Ascending aorta (tissue), 2 donors: ENCODE data around the gene GPR143. TPM values are rescaled to one million over a fixed set of nuclear protein-coding genes. Genes with fewer than 3 reads are reported as not detected.

Experiments
- DNase-seq, 2 donors: peaks; one replicate each; pipeline ENCODE4 v3.0.0-alpha.2; 2019; ENCODE audit warnings: low spot score in 2 of 2
- H3K27ac ChIP-seq, 2 donors: fragments of 200-600 bp; sonication (generic); one replicate each; pipeline ENCODE4 v1.5.1; 2016 to 2017; ENCODE audit warnings: mild to moderate bottlenecking in 1 of 2
- H3K27me3 ChIP-seq: fragments of 200-600 bp; sonication (generic); one replicate; pipeline ENCODE4 v1.5.1; 2017
- H3K36me3 ChIP-seq, 2 donors: fragments of 200-600 bp; sonication (generic); one replicate each; pipeline ENCODE4 v1.5.1; 2016
- H3K4me1 ChIP-seq, 2 donors: fragments of 200-600 bp; sonication (generic); one replicate each; pipeline ENCODE4 v1.5.1; 2016 to 2017; ENCODE audit warnings: mild to moderate bottlenecking in 1 of 2
- H3K4me3 ChIP-seq, 2 donors: fragments of 200-600 bp; sonication (generic); one replicate each; pipeline ENCODE4 v1.5.1; 2016 to 2017; ENCODE audit warnings: mild to moderate bottlenecking in 1 of 2
- H3K9me3 ChIP-seq, 2 donors: fragments of 200-600 bp; sonication (generic); one replicate each; pipeline ENCODE4 v1.5.1; 2016
- CTCF ChIP-seq, 3 experiments: fragments of 200-600 bp in 2 of 3; fragments of 450-650 bp in 1 of 3; sonication (generic) in 2 of 3; IDR thresholded peaks; one replicate each; pipeline ENCODE4 v1.5.1; 2016 to 2019; ENCODE audit warnings: antibody characterized with exemption in 3 of 3, mild to moderate bottlenecking in 1 of 3, moderate library complexity in 1 of 3
- intact Hi-C: fragments of 100-400 bp; cut with DNase I; formaldehyde crosslinking; loops from one replicate; pipeline ENCODE4 v1.15.1; 2023
- total RNA-seq: library from RNA; depleted of rRNA; stranded (reverse); fragments of >200 nt; gene quantifications from one replicate; pipeline ENCODE4 v1.1.0, GENCODE V29; 2016

GPR143 gene
- total RNA-seq, 1 donor from 2014 or later, result not detected

DNA sequence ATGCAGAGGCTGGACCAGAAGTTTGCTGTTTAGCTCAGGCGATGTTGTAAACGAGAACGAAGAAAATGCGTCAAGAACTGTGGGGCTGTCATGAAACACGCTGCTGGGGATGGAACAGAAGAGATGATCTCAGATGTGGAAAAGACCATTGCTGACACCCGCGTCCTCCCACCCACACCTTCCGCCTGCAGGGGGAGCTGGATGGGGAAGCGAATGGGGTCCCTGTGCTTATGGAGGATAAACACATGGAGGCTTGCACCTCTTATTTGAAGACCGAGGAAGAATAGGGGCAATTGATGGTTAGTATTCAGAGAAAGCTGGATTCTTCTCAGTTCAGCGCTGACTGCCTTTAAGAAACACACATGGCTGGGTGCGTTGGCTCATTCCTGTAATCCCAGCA lies 63.9 kb downstream of the GPR143 start:
- Histone ChIP-seq H3K27me3 (no peaks in the 10 kb centered on the region), H3K36me3 (peaks cover 22 to 68% of the 10 kb centered on the region in 2 donors), H3K27ac (no peak overlapping the region), H3K4me3 (no peak overlapping the region), H3K9me3 (peaks cover 0 to 6% of the 10 kb centered on the region in 2 donors), H3K4me1 (no peaks in the 10 kb centered on the region)
- DNase-seq, result no peak
- intact Hi-C loops, result loop anchor here (10.0 kb wide), 1 partner anchor 957 kb away; no protein-coding TSS in a partner anchor
- TF ChIP-seq CTCF (IDR thresholded peaks at IDR 0.05), result no peak

GRCh38 chrX:9700555-9700954 lies 65.1 kb downstream of the GPR143 start:
- Histone ChIP-seq H3K36me3 (peaks cover 22 to 70% of the 10 kb centered on the region in 2 donors), H3K27me3 (no peaks in the 10 kb centered on the region), H3K4me3 (no peak overlapping the region), H3K4me1 (no peaks in the 10 kb centered on the region), H3K9me3 (peaks cover 0 to 6% of the 10 kb centered on the region in 2 donors), H3K27ac (no peak overlapping the region)
- intact Hi-C loops, result loop anchor here (10.0 kb wide), 1 partner anchor 956 kb away; no protein-coding TSS in a partner anchor
- TF ChIP-seq CTCF (IDR thresholded peaks at IDR 0.05), result no peak
- no peak for DNase-seq

DNA sequence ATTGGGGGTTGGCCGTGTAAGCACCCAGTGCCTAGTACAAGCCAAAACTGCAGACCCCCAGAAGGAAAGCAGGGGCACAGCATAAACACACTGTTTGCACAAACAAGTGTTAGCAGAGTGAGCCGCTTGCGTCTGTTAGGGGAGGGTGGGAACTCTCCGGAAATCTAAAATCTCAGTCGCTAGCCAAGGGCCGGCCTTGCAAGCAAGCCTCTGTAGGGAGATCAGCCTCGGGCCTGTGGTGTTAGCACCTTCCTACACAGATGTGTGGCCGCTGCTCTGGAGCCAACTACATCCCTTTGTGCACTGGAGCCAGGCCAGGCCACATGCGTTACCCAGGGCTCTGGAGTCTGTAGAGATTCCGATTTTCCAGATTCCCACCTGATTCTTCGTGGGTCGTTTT lies 67.1 kb downstream of the GPR143 start:
- Histone ChIP-seq H3K9me3 (no peaks in the 10 kb centered on the region), H3K36me3 (peaks cover 24 to 59% of the 10 kb centered on the region in 2 donors), H3K27ac (no peak overlapping the region), H3K27me3 (no peaks in the 10 kb centered on the region), H3K4me1 (no peaks in the 10 kb centered on the region), H3K4me3 (no peak overlapping the region)
- no peak for TF ChIP-seq CTCF (IDR thresholded peaks at IDR 0.05)
- no peak for DNase-seq
- intact Hi-C loops, result no loop called here

DNA sequence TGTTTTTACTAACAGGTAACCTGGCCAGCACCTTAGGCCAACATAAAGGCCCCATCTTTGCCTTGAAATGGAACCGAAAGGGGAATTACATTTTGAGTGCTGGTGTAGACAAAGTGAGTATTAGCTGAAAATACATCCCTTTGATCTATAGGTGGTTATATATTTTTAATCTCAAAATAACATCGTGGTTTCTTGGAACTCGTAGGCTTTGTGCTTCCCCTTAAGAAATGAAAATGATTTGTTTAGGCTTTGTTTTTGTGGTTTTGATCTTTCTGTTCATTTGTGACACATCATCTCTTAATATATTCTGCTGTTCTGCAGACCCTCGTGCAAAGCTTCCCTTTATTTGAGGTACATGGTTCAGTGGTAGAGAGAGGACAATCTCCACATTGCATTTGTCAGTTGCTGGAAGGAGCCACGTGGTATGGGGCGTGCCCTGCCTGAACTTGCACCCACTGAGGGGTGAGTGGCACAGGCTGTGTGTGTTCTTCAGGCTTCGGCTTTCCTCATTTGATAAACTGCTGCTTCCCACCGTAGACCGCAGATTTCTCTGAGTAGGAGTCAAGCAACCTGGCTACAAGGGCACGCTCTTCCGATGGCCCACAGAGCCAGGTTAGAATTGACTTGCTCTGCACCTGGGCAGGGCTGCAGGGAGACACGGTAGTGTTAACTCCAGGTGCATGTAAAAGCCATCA lies 72.2 kb downstream of the GPR143 start:
- TF ChIP-seq CTCF (IDR thresholded peaks at IDR 0.05), result no peak
- no peaks in the 10 kb centered on the region for H3K27me3 ChIP-seq
- no peak for DNase-seq
- H3K9me3 ChIP-seq, result no peaks in the 10 kb centered on the region
- H3K4me3 ChIP-seq, result no peak overlapping the region
- intact Hi-C loops, result no loop called here
- peaks cover 16 to 71% of the 10 kb centered on the region in 2 donors for H3K36me3 ChIP-seq
- H3K27ac ChIP-seq, result no peak overlapping the region
- H3K4me1 ChIP-seq, result no peaks in the 10 kb centered on the region

DNA sequence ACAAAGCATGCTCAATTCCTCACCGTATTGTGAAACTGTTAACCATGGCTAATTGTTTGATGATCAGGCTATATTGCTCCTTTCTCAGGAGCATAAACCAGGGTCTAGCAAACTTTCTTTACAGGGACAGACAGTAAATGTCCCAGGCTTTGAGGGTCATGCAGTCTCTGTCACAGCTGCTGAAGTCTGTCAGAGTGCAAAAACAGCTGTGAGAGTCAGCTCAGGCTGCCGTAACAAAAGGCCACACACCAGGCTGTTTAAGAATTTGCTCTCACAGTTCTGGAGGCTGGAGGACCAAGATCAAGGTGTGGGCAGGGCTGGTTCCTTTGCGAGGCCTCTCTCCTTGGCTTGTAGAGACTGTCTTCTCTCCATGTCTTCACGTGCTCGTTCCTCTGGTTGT lies 75.6 kb downstream of the GPR143 start:
- Histone ChIP-seq H3K36me3 (peaks cover 18 to 65% of the 10 kb centered on the region in 2 donors), H3K9me3 (no peaks in the 10 kb centered on the region), H3K4me1 (no peaks in the 10 kb centered on the region), H3K27ac (no peak overlapping the region), H3K4me3 (no peak overlapping the region), H3K27me3 (no peaks in the 10 kb centered on the region)
- DNase-seq, result no peak
- TF ChIP-seq CTCF (IDR thresholded peaks at IDR 0.05), result no peak
- intact Hi-C loops, result no loop called here
